SH-SY5Y (cell line): ENCODE results near the gene STT3B.

ENCODE experiments used
- GATA2 ChIP-seq: IDR thresholded peaks from 2 replicates; pipeline ENCODE4 v1.6.1; 2011; ENCODE audit warnings: mild to moderate bottlenecking, low read depth, low read length
- GATA3 ChIP-seq: IDR thresholded peaks from 2 replicates; pipeline ENCODE4 v1.6.1; 2011; ENCODE audit warnings: low read depth, mild to moderate bottlenecking, low read length, moderate library complexity

The STT3B gene

DNA sequence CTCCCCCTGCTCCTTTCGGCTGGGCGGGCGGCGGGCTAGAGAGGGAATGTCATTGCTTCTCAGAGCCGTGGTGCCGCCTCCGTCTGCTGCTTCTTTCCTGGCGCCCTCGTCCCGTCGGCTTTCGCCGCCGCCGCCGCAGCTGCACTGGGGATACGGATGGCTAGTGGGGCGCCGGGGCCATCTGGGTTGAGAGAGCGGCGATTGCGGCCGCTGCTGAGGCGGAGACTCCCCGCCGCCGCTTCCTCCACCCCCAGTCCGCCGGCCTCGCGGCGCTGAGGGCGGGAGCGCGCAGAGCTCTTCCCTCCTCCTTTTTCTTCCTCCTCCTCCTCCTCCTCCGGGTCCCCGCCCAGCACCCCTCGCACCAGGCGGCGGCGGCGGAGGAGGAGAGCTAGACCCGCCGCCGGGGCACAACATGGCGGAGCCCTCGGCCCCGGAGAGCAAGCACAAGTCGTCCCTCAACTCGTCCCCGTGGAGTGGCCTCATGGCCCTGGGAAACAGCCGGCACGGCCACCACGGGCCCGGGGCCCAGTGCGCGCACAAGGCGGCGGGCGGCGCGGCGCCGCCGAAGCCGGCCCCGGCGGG, at the start of gene STT3B:
Gene STT3B, plus strand, starts transcription at position 339 of the 582 bp plus-strand sequence. Its CDS starts 74 bp downstream, at position 413.
- TF ChIP-seq GATA2 (no peak), GATA3 (no peak)

DNA sequence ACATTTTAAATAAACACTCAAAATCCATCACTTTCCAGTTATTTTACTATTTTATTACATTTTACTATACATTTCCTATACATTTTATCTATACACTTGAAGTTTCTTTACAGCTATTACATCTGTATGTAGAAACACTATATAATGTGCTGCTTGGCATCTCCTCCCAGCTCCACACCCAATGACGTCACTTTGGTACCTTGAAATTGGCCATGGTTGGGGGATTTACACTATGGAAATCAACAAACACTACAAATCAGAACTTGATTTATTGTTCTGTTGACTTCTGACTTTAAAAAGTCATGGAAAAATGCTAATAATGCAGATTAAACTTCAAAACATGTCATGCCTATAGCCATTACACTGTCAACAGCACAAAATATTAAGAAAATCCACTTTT, 48.9 kb upstream of the STT3B start:
- TF ChIP-seq GATA2 (no peak), GATA3 (no peak)

DNA sequence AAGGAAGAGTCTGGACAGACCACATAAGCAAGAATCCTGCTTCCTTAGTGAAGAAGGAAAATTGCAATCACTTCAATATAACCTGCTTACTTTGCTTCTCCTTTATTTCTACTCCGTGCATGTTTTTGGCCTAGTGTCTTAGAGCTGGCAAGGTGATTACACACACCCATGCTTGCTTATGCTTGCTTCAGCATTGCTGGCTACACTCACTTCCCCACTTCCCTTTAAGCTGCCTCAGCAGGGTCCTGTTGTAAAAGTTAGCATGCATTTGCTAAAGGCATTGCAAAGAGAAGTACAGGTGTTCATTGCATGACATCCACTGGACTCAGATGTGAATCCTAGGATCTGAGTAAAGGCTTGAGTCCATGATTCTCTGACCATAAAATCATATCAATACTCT, 47.5 kb upstream of the STT3B start:
- TF ChIP-seq GATA3 (no peak), GATA2 (no peak)

DNA sequence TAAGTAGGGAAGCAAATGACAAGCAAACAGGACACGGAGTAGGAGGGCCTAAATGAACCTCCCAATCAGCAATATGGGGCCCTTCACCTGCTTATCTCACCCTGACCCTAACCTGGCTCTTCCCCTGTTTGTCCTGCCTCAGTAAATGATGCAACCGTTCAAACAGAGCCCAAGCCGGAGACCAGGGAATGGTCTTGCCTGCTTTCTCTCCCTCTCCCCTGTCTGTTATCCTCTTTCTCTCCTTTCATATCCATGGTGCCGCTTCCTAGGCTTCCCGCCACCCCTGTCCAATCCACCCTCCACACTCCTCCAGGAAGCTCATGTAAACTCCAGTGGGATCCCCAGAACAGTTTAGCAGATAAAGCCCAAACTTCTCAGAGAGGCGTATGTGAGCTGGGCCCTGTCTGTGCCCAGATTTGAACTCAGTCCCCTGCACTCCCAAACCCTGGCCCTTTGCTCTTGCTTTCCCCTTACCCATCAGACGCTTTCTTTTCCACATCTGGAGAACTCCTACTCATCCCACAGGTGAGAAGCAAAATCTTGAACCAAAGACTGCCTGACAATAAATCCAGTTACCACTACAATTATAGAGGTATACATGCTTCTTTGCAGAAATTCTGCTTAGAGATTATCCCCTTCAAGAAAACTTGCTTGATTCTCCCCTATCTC, 45.7 kb upstream of the STT3B start:
- TF ChIP-seq GATA3 (no peak), GATA2 (no peak)

DNA sequence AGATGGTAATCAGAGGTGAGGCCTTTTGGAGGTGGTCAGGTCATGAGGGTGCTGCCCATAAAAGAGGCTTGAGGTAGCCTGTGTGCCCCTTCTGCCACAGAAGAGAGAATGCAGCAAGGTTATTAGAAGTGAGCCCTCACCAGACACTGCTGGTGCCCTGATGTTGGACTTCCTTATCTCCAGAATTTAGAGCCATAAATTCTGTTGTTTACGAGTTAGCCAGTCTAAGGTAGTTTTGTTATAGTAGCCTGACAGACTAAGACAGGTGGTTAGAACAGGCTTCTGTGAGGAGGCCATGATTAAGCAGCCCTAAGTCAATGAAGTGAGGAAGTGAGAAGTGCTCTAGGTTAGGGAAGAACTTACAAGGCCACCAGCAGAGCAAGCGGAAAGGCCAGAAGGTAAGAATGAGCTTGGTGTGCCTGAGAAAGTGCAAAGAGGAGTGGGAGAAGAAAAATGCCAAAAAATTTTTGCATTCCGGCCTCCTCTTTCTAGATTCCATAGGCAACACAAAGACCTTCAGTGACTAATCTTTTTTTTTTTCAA, 44.2 kb upstream of the STT3B start:
- TF ChIP-seq GATA2 (no peak), GATA3 (no peak)

DNA sequence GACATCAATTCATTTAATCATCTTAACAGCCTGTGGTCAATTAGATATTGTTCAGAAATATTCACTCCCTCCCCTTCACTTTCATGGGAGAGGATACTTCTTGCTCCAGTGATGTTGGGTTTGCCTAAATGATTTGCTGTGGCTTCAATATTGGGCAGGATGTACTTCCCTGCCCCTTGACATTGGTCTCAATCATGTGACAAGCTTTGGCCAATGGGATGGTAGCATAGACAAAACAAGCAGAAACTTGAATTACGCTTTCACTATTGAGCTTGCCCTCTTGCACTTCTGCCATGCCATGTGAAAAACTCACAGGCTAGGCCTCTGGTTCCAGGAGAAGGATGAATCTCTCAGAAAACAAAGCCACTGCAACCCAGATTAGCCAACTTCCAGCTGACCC, 42.2 kb upstream of the STT3B start:
- no peak for TF ChIP-seq GATA2
- TF ChIP-seq GATA3: no peak

DNA sequence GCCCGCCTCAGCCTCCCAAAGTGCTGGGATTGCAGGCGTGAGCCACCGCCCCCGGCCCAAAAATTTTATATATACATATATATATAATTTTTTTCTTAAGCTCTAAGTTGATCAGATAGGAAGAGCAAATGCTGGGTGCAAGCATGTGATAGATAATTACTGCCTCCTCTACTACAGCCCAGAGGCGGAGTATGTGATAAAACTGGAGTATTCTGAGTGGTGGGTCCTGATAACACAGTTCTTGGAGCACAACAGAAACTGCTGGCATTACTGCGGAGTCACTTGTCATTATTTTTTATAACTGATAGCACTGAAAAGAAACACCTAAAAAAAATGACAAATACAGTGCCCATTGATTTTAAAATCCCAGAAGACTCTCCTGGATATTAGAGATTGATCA, 41.1 kb upstream of the STT3B start:
- TF ChIP-seq GATA2 (no peak), GATA3 (no peak)

DNA sequence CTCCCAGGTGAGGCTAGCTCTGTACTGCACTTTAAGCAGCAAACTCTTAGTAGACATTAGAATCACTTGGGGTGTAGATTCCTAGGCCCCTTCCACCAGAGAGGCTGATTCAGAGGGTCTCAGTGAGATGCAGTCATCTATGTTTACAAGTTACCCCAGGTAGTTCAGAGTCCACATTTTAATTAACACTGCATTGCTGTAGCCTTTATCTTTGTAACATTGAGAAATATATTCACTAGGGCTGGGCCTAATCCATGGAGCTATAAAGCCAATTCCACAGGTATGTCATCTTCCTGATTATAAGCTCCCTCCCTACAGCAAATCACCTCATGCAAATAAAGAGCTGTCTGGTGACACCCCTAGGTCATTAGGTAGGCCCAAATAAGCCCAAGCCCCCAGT, 39.6 kb upstream of the STT3B start:
- TF ChIP-seq GATA3 (no peak), GATA2 (no peak)

DNA sequence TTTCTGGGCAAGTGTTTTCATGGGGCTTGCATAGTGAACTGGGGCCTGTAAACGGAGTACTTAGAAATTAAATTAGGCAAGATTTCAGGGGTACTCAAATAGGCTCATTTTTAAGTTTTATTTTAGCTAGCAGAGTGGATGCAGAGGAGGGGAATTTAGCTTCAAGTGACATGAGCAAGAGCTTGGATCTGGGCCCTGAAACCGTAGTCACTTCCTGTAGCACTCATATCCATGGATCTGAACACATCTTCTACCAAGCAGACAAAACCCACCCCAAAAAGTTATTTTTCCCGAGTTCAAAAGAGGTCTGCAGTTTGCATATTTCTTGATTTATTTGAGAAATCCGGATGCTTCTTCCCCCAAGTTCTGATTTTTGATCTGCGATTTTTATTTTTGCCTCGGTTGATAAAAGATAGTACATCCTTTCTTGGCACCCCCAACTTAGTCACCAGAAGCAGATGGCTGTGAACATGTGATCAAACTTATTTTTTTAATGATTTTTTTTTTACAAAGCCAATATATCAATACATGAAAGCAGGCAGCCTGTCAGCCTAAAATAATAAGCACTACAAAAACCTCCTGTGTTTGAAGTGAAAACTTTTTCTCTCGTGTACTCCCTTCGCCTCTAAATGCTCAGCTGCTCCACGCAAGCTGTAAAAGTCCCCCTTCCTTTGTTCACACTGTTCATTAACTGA, 36.6 kb upstream of the STT3B start:
- no peak for TF ChIP-seq GATA2
- TF ChIP-seq GATA3: no peak

DNA sequence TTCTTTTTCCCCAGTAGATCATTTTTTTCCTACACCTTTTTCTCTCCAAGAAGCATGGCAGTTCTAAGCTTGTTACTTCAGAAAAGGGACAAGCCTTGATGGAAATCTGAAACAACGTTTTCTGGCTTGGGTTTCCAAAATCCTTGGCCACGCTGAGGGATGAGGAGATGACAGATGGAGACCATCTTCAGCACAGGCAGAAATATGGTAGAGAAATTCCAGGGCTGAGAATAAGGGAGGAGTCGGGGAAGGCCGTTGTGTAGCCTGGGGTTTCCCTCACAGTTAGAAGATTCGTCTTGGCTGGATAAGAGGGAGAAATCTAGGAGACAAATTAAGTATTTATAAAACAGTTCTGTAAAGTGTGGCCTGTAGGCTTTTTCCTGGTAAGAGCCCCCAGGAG, 33.9 kb upstream of the STT3B start:
- TF ChIP-seq GATA3: no peak
- no peak for TF ChIP-seq GATA2

DNA sequence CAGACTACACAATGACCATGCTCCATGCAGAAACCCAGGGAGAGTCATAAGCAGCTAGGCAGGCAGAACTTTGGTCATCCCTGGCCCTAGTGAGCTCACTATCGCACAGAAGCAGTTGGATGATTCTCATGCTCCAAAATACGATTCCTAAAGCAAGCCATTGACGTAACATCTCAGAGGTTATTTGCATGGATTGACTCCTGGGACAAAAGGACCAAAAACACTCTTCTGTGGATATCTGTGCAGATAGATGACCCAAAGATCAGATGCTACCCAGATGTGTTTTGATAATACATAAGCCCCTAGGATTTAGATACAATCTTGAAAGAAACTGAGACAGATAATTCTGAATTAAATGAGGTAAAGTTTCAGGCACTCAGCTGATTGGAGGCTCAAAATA, 33.4 kb upstream of the STT3B start:
- TF ChIP-seq GATA2 (no peak), GATA3 (no peak)

DNA sequence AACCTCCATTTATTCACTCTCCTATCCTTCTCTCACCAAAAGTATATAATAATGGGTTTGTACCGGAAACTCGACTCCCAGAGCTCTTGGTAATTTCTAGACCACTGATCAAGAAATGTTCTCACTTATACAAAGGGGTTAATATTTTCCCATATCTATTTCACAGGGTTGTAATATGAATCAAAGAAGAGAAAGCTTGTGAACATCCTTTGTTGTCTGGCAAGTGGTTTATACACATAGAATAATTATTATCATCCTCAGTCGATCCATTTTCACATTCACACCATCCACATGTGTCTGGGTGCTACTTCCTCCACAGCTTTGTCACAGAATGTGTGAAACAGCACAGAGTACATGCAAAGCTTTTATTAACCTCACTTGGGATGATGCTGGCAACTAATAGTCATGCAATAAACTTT, 29.9 kb upstream of the STT3B start:
- TF ChIP-seq GATA3 (no peak), GATA2 (no peak)

DNA sequence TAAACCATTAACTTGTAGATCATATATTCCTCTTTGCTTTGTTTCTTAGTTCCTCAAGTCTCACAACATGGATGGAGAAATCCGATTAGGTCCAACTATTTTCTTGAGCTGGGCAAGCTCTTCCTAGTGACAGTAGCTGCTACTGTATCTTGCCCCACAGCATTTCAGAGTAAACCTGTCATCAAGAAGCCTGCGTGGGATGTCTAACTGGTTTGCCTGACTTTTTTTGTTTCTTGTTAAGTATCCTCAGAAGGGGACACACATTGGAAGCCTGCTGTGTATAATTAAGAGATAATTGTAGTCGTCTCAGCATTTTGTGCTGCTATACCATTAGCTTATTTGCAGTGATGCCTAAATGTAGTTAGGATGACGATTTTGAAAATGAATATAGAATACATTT, 29.3 kb upstream of the STT3B start:
- TF ChIP-seq GATA3: no peak
- no peak for TF ChIP-seq GATA2

DNA sequence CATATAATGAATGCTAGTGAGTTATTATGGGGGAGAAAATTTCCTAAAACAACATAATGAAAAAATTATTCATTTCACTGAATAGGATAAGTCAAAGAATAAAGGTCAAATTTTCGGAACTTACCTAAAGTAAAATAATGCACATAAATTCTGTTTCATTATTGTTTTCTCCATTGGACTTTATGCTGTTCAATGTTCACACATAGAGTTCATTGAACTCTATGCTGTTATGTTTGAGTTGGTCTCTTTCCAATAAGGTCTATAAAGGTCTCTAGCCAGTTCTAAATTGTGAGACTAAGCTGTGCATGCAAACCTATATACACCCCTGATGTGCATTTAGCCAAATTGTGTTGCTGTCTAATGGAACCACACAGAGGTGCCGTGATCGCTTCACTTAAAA, 28.5 kb upstream of the STT3B start:
- no peak for TF ChIP-seq GATA3
